Endodermal cell (in vitro differentiated cells): ENCODE measurements around the gene ARHGAP33. TPM values are rescaled to one million over a fixed set of nuclear protein-coding genes. Genes with fewer than 3 reads are reported as not detected.

Experiments
- total RNA-seq, 2 donors: library from RNA; stranded (reverse); fragmentation: NEBNext Ultra II Directional in 1 of 2; extraction: Animal tissue kit (Norgen Biotek cat#: 25700) in 1 of 2; gene quantifications; 2 replicates in 1 of 2; 3 replicates in 1 of 2; pipeline ENCODE4 v1.2.1, GENCODE V29; 2021

Gene ARHGAP33
- total RNA-seq, 2 donors from 2014 or later, result 12.7 to 15.0 TPM

Other genes with a start within 250 kb of the ARHGAP33 start
- not detected for gene SBSN, start 247.3 kb upstream of the ARHGAP33 start, total RNA-seq
- gene GAPDHS, start 242.1 kb upstream of the ARHGAP33 start, total RNA-seq, result not detected
- 100 to 1,000 TPM; 109 to 119 TPM for gene TMEM147, start 229.9 kb upstream of the ARHGAP33 start, total RNA-seq
- gene ATP4A, start 211.9 kb upstream of the ARHGAP33 start, total RNA-seq, result under 1 TPM in 1 of 2 donors, not detected in 1; 0.18 TPM
- not detected for gene PMIS2, start 189.4 kb upstream of the ARHGAP33 start, total RNA-seq
- gene HAUS5, start 162.8 kb upstream of the ARHGAP33 start, total RNA-seq, result 10 to 100 TPM; 32.4 to 33.7 TPM
- 10 to 100 TPM; 81.1 to 89.2 TPM for gene RBM42, start 146.5 kb upstream of the ARHGAP33 start, total RNA-seq
- gene ETV2, start 133.8 kb upstream of the ARHGAP33 start, total RNA-seq, result 1 to 10 TPM; 1.2 to 1.3 TPM
- gene COX6B1, start 127.2 kb upstream of the ARHGAP33 start, total RNA-seq, result 100 to 1,000 TPM; 401 to 445 TPM
- under 1 TPM; 0.37 to 0.46 TPM for gene UPK1A, start 109.0 kb upstream of the ARHGAP33 start, total RNA-seq
- not detected for gene ZBTB32, start 71.0 kb upstream of the ARHGAP33 start, total RNA-seq
- gene KMT2B, start 57.6 kb upstream of the ARHGAP33 start, total RNA-seq, result 10 to 100 TPM; 48.1 to 54.0 TPM
- gene IGFLR1, start 33.1 kb upstream of the ARHGAP33 start, total RNA-seq, result 1 to 10 TPM; 4.6 to 7.1 TPM
- gene U2AF1L4, start 30.1 kb upstream of the ARHGAP33 start, total RNA-seq, result 10 to 100 TPM; 17.3 to 23.2 TPM
- 100 to 1,000 TPM; 101 to 109 TPM for gene PSENEN, start 29.9 kb upstream of the ARHGAP33 start, total RNA-seq
- gene LIN37, start 27.0 kb upstream of the ARHGAP33 start, total RNA-seq, result 1 to 10 TPM; 6.6 to 7.6 TPM
- under 1 TPM; 0.33 to 0.90 TPM for gene HSPB6, start 18.5 kb upstream of the ARHGAP33 start, total RNA-seq
- 10 to 100 TPM; 37.8 to 45.4 TPM for gene PROSER3, start 17.4 kb upstream of the ARHGAP33 start, total RNA-seq
- 1 to 10 TPM; 1.0 to 1.5 TPM for gene PRODH2, start 37.3 kb downstream of the ARHGAP33 start, total RNA-seq
- gene NPHS1, start 76.9 kb downstream of the ARHGAP33 start, total RNA-seq, result under 1 TPM; 0.24 to 0.80 TPM
- 1 to 10 TPM; 1.4 to 2.3 TPM for gene KIRREL2, start 81.3 kb downstream of the ARHGAP33 start, total RNA-seq
- 10 to 100 TPM in 1 of 2 donors, 1 to 10 TPM in 1; 4.1 to 10.6 TPM for gene APLP1, start 93.0 kb downstream of the ARHGAP33 start, total RNA-seq
- gene NFKBID, start 125.0 kb downstream of the ARHGAP33 start, total RNA-seq, result 10 to 100 TPM; 20.8 to 24.4 TPM
- 1 to 10 TPM; 1.3 to 1.5 TPM for gene HCST, start 127.0 kb downstream of the ARHGAP33 start, total RNA-seq
- not detected for gene TYROBP, start 132.7 kb downstream of the ARHGAP33 start, total RNA-seq
- gene LRFN3, start 160.8 kb downstream of the ARHGAP33 start, total RNA-seq, result 10 to 100 TPM; 18.7 to 24.3 TPM
- 10 to 100 TPM; 12.9 to 14.1 TPM for gene SDHAF1, start 219.6 kb downstream of the ARHGAP33 start, total RNA-seq
- 10 to 100 TPM; 17.1 to 19.3 TPM for gene SYNE4, start 233.2 kb downstream of the ARHGAP33 start, total RNA-seq
- gene ALKBH6, start 238.6 kb downstream of the ARHGAP33 start, total RNA-seq, result 10 to 100 TPM; 36.3 to 38.7 TPM